Transverse colon (tissue), 4 donors: Measurements from ENCODE around the gene SULT4A1. TPM values are rescaled to one million over a fixed set of nuclear protein-coding genes. Genes with fewer than 3 reads are reported as not detected.

Experiments used
- DNase-seq: peaks from one replicate; pipeline ENCODE4 v3.0.0-alpha.2; 2019
- H3K27ac ChIP-seq, 4 donors: fragments of 200-600 bp; sonication (generic); 2 replicates each; pipeline ENCODE4 v1.5.1; 2016 to 2018; ENCODE audit warnings: inconsistent platforms in 4 of 4
- H3K27me3 ChIP-seq: fragments of 200-600 bp; sonication (generic); 2 replicates; pipeline ENCODE4 v1.5.1; 2017; ENCODE audit warnings: inconsistent platforms
- H3K36me3 ChIP-seq, 4 donors: fragments of 200-600 bp; sonication (generic); 2 replicates each; pipeline ENCODE4 v1.5.1; 2017 to 2019; ENCODE audit warnings: inconsistent platforms in 4 of 4
- H3K4me1 ChIP-seq, 4 donors: fragments of 200-600 bp; sonication (generic); 2 replicates each; pipeline ENCODE4 v1.5.1; 2017 to 2020; ENCODE audit warnings: inconsistent platforms in 4 of 4
- H3K4me3 ChIP-seq, 4 donors: fragments of 200-600 bp; sonication (generic); 1 replicate in 1 of 4; 2 replicates in 3 of 4; pipeline versions ENCODE4 v1.5.1 to v1.6.1; 2017 to 2019; ENCODE audit warnings: inconsistent platforms in 4 of 4
- H3K9me3 ChIP-seq, 2 donors: fragments of 200-600 bp; sonication (generic); 2 replicates each; pipeline ENCODE4 v1.5.1; 2017 to 2019; ENCODE audit warnings: inconsistent platforms in 2 of 2
- EP300 ChIP-seq: sonication (generic); formaldehyde crosslinking; IDR thresholded peaks from one replicate; pipeline ENCODE4 v1.6.1; 2017; ENCODE audit warnings: antibody characterized with exemption, low read depth
- POLR2A ChIP-seq: fragments of 450-650 bp; IDR thresholded peaks from one replicate; pipeline ENCODE4 v1.6.1; 2016; ENCODE audit warnings: antibody characterized with exemption, mild to moderate bottlenecking, moderate library complexity
- POLR2AphosphoS5 ChIP-seq, 3 donors: sonication (generic); formaldehyde crosslinking; IDR thresholded peaks; one replicate each; pipeline ENCODE4 v1.6.1; 2016; ENCODE audit warnings: antibody characterized with exemption in 3 of 3
- WGBS, 2 donors: methylation state at CpG; one replicate each; pipeline ENCODE4 v1.1.5; 2018; ENCODE audit warnings: low coverage in 1 of 2; 5-methylcytosine and 5-hydroxymethylcytosine counted together
- in situ Hi-C, 4 donors: fragments of 200-750 bp; cut with MboI; loops; one replicate each; pipeline versions ENCODE4 v1.15.0 to v1.15.1; 2017; ENCODE audit warnings: low sequenced_read_pairs in 3 of 4, low pct_ligation_motif_present in 1 of 4, low pct_unique_long_range_greater_than_20kb in 1 of 4
- intact Hi-C: fragments of 100-400 bp; cut with DNase I; formaldehyde crosslinking; loops from one replicate; pipeline ENCODE4 v1.15.1; 2023; ENCODE audit warnings: low total_unique reads
- total RNA-seq, 4 donors: library from RNA; depleted of rRNA; stranded (reverse); fragments of >200 nt; gene quantifications; one replicate each; pipeline ENCODE4 v1.1.0, GENCODE V29; 2016
- TF ChIP-seq, protein P1 (sequence below), 5 experiments: fragments of 200-600 bp in 3 of 5; fragments of 450-650 bp in 2 of 5; sonication (generic) in 3 of 5; IDR thresholded peaks; 1 replicate in 2 of 5; 2 replicates in 3 of 5; pipeline ENCODE4 v1.5.1; 2016 to 2017; ENCODE audit warnings: antibody characterized with exemption in 5 of 5, inconsistent platforms in 3 of 5, mild to moderate bottlenecking in 2 of 5, moderate library complexity in 1 of 5

SULT4A1 gene
- total RNA-seq, 4 donors from 2014 or later, result 0.32 to 0.68 TPM; not detected in 2

DNA sequence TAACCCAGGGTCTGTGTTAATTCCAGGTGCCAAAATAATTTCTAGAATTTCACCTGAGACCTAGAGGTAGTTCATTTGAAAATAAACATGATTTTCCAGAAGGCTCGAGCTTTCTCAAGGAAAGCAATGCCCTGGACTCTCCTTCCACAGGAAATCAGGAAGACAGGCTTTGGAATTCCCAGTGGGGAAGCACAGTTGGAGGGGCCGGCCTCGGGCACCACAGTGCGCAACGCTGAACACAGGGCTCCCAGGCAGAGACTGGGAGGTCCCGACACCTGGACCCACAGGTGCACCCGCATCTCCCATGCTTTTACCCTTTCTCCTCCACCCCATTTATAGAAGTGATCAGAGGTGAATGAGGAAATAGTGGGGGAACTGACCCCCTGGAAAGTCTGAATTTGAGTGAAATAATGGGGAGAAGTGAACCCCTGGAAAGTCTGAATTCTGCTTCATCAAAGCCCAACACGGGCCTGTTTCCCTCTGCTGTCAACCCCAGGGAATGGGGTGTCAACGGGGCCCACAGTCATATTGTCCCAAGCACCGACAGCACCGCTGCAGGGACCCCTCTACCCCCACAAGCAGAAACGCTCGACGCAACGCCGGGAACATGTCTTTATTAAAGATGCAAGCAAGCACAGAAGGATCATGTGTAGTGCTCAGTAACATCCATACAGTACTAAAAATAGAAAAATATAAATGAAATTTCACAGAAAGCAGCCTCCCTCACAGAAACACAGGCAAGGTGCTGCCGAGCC is 38.2 kb downstream of the SULT4A1 start:
- in situ Hi-C loops, result loop anchor here in 1 of 4 donors (25.0 kb wide), 1 partner anchor 437 kb away; no protein-coding TSS in a partner anchor
- TF ChIP-seq POLR2A (no peak), POLR2AphosphoS5 (IDR thresholded peaks at IDR 0.05) (no peak), EP300 (no peak)
- TF ChIP-seq, protein P1, sequence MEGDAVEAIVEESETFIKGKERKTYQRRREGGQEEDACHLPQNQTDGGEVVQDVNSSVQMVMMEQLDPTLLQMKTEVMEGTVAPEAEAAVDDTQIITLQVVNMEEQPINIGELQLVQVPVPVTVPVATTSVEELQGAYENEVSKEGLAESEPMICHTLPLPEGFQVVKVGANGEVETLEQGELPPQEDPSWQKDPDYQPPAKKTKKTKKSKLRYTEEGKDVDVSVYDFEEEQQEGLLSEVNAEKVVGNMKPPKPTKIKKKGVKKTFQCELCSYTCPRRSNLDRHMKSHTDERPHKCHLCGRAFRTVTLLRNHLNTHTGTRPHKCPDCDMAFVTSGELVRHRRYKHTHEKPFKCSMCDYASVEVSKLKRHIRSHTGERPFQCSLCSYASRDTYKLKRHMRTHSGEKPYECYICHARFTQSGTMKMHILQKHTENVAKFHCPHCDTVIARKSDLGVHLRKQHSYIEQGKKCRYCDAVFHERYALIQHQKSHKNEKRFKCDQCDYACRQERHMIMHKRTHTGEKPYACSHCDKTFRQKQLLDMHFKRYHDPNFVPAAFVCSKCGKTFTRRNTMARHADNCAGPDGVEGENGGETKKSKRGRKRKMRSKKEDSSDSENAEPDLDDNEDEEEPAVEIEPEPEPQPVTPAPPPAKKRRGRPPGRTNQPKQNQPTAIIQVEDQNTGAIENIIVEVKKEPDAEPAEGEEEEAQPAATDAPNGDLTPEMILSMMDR (IDR thresholded peaks at IDR 0.05), result no peak
- Histone ChIP-seq H3K4me1 (peaks cover 0 to 9% (median 2%) of the 10 kb centered on the region in 4 donors), H3K27me3 (peaks cover 24% of the 10 kb centered on the region), H3K9me3 (no peaks in the 10 kb centered on the region), H3K36me3 (no peaks in the 10 kb centered on the region), H3K4me3 (no peak overlapping the region), H3K27ac (no peak overlapping the region)
- DNase-seq, result no peak
- WGBS, 2 donors, result 71 to 78% methylated on average over 11 to 17 of the region's 17 CpGs
- intact Hi-C loops, result loop anchor here (10.0 kb wide), 1 partner anchor 439 kb away; no protein-coding TSS in a partner anchor

GRCh38 chr22:43823353-43823908 is 38.9 kb downstream of the SULT4A1 start:
- no peaks in the 10 kb centered on the region for H3K36me3 ChIP-seq
- in situ Hi-C loops (loop anchor here in 1 of 4 donors (25.0 kb wide), 1 partner anchor 436 kb away; no protein-coding TSS in a partner anchor), intact Hi-C loops (loop anchor here (10.0 kb wide), 1 partner anchor 439 kb away; no protein-coding TSS in a partner anchor)
- H3K4me1 ChIP-seq, result peaks cover 0 to 9% (median 2%) of the 10 kb centered on the region in 4 donors
- peaks cover 24% of the 10 kb centered on the region for H3K27me3 ChIP-seq
- TF ChIP-seq EP300, result no peak
- no peak for TF ChIP-seq POLR2A
- TF ChIP-seq POLR2AphosphoS5 (IDR thresholded peaks at IDR 0.05), result no peak
- TF ChIP-seq, protein P1 (IDR thresholded peaks at IDR 0.05), result no peak
- no peak overlapping the region for H3K4me3 ChIP-seq
- no peak for DNase-seq
- 59 to 80% methylated on average over 1 to 13 of the region's 13 CpGs for WGBS, 2 donors
- no peak overlapping the region for H3K27ac ChIP-seq
- H3K9me3 ChIP-seq, result no peaks in the 10 kb centered on the region

DNA sequence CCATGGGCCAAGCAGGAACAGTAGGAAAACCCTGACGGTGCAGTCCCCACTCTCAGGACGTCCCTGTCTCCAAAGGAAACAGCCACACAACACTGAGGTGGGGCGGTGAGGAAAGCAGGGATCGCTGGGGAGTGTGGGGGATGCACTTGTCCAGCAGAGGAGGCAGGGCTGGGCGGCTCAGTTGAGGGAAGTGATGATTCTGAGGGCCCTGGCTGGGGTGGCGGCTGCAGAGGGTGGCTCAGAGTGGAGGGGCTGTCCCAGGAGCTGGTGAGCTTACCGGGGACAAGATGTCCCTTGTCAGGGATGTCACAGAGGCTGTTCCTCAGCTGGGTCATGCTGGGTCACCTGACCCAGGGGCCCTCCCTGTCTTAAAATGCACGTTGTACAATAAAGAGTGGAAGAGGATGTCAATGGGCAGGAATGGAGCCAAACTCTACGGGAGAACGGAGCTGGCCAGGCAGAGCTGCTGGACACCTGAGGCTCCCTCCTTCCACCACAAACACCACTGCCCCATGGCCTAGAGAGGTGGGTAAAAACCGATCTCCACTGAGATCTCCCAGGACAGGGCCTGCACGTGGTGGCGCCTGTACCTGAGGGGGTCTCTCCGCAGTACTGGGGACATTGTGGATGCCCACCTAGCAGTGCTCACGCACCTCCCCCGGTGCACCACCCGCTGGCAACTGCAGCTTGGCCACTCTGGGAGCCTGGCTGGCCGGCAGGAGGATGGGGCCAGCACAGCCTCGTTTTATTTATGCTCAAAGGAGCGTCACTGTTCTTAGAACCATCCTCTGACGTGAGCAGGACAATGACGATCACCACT is 40.5 kb downstream of the SULT4A1 start:
- in situ Hi-C loops, result loop anchor here in 1 of 4 donors (25.0 kb wide), 1 partner anchor 435 kb away; no protein-coding TSS in a partner anchor
- WGBS, 2 donors, result 69 to 72% methylated on average over 5 to 22 of the region's 22 CpGs

More for the DNA sequence above, 40.5 kb downstream of the SULT4A1 start:
- H3K27me3 ChIP-seq, result peaks cover 24% of the 10 kb centered on the region
- no peak for TF ChIP-seq POLR2A
- TF ChIP-seq, protein P1 (IDR thresholded peaks at IDR 0.05), result no peak
- no peak for TF ChIP-seq POLR2AphosphoS5 (IDR thresholded peaks at IDR 0.05)
- TF ChIP-seq EP300, result no peak
- H3K27ac ChIP-seq, result no peak overlapping the region
- H3K36me3 ChIP-seq, result no peaks in the 10 kb centered on the region
- no peak overlapping the region for H3K4me3 ChIP-seq
- H3K9me3 ChIP-seq, result no peaks in the 10 kb centered on the region
- no peak for DNase-seq
- intact Hi-C loops, result loop anchor here (10.0 kb wide), 1 partner anchor 437 kb away; no protein-coding TSS in a partner anchor
- H3K4me1 ChIP-seq, result peaks cover 0 to 9% (median 2%) of the 10 kb centered on the region in 4 donors
